ENCODE results near the gene OTOS.

The OTOS gene

GRCh38 chr2:240111253-240111652 lies 29.2 kb downstream of the OTOS start:
- DNase-seq = no peak

- no peak for DNase-seq
Observed at GRCh38 chr2:240109386-240109785, 31.1 kb downstream of the OTOS start.

- DNase-seq = no peak
Observed at GRCh38 chr2:240107477-240107796, 33.0 kb downstream of the OTOS start.

GRCh38 chr2:240106765-240107476 lies 33.5 kb downstream of the OTOS start:
- DNase-seq = no peak

GRCh38 chr2:240105982-240106381 lies 34.5 kb downstream of the OTOS start:
- DNase-seq = no peak

- no peak for DNase-seq
Observed at GRCh38 chr2:240103136-240103535, 37.3 kb downstream of the OTOS start.

- DNase-seq = no peak
Observed at GRCh38 chr2:240098349-240098748, 42.1 kb downstream of the OTOS start.

GRCh38 chr2:240095556-240096523 lies 44.6 kb downstream of the OTOS start:
- DNase-seq = no peak

GRCh38 chr2:240089306-240089705 lies 51.2 kb downstream of the OTOS start:
- DNase-seq = no peak

All from RPMI8226 (cell line).